ENCODE data around the gene ZMYND8. TPM values are rescaled to one million over a fixed set of nuclear protein-coding genes. Genes with fewer than 3 reads are reported as not detected.
"Not testable (repeated sequence)": the region's sequence is repeated elsewhere in the genome, so short reads cannot be mapped to it uniquely, and the experiment has no call there.

Gene ZMYND8
- total RNA-seq, 3 donors from 2014 or later, result 62.1 to 64.9 (median 62.1) TPM

GRCh38 chr20:47389867-47390347 lies 33.4 kb upstream of the ZMYND8 start:
- intact Hi-C loops (cut with DNase I, micrococcal nuclease), result loop anchor here in 1 of 2 donors (10.0 kb wide), 2 partner anchors 115 to 235 kb away; no protein-coding TSS in a partner anchor

GRCh38 chr20:47385968-47386367 lies 29.5 kb upstream of the ZMYND8 start:
- not testable (repeated sequence) for DNase-seq; H3K4me1 ChIP-seq (ENCODE audit: low read depth); H3K36me3 ChIP-seq (ENCODE audit: low read depth); H3K4me3 ChIP-seq; H3K9me3 ChIP-seq; ATAC-seq
- intact Hi-C loops (cut with DNase I, micrococcal nuclease), result loop anchor here (2.0 to 10.0 kb wide), 2 partner anchors 111 to 113 kb away; no protein-coding TSS in a partner anchor

More at GRCh38 chr20:47389867-47390347, 33.4 kb upstream of the ZMYND8 start:
- Histone ChIP-seq H3K9me3 (no peaks in the 10 kb centered on the region), H3K4me3 (no peak overlapping the region), H3K36me3 (ENCODE audit: low read depth) (no peaks in the 10 kb centered on the region), H3K4me1 (ENCODE audit: low read depth) (no peaks in the 10 kb centered on the region)
- no peak for TF ChIP-seq CTCF (IDR thresholded peaks at IDR 0.05)
- DNase-seq, result no peak
- peak; percentile 47 for ATAC-seq

- no peak for TF ChIP-seq CTCF (IDR thresholded peaks at IDR 0.05)
- intact Hi-C loops (cut with DNase I, micrococcal nuclease), result loop anchor here in 1 of 2 donors (10.0 kb wide), 1 partner anchor 108 kb away; no protein-coding TSS in a partner anchor
- H3K4me3 ChIP-seq, result no peak overlapping the region
- no peak for DNase-seq
- H3K4me1 ChIP-seq (ENCODE audit: low read depth), result no peaks in the 10 kb centered on the region
- H3K9me3 ChIP-seq, result no peaks in the 10 kb centered on the region
- no peak for ATAC-seq
- no peaks in the 10 kb centered on the region for H3K36me3 ChIP-seq (ENCODE audit: low read depth)
Observed at GRCh38 chr20:47382746-47383415, 26.4 kb upstream of the ZMYND8 start.

- intact Hi-C loops (cut with DNase I, micrococcal nuclease), result loop anchor here in 1 of 2 donors (10.0 kb wide), 1 partner anchor 106 kb away; no protein-coding TSS in a partner anchor
- Histone ChIP-seq H3K4me1 (ENCODE audit: low read depth) (no peaks in the 10 kb centered on the region), H3K9me3 (no peaks in the 10 kb centered on the region), H3K36me3 (ENCODE audit: low read depth) (no peaks in the 10 kb centered on the region), H3K4me3 (no peak overlapping the region)
- no peak for TF ChIP-seq CTCF (IDR thresholded peaks at IDR 0.05)
- DNase-seq, result no peak
- ATAC-seq, result no peak
Observed at GRCh38 chr20:47380481-47380880, 24.0 kb upstream of the ZMYND8 start.

GRCh38 chr20:47379433-47380150 lies 23.1 kb upstream of the ZMYND8 start:
- H3K4me3 ChIP-seq, result no peak overlapping the region
- H3K9me3 ChIP-seq, result no peaks in the 10 kb centered on the region
- DNase-seq (no peak), ATAC-seq (no peak)
- H3K36me3 ChIP-seq (ENCODE audit: low read depth), result no peaks in the 10 kb centered on the region
- no peak for TF ChIP-seq CTCF (IDR thresholded peaks at IDR 0.05)
- no peaks in the 10 kb centered on the region for H3K4me1 ChIP-seq (ENCODE audit: low read depth)
- intact Hi-C loops (cut with DNase I, micrococcal nuclease), result loop anchor here in 1 of 2 donors (10.0 kb wide), 1 partner anchor 105 kb away; no protein-coding TSS in a partner anchor
